Left ventricle myocardium inferior (tissue), 1 donor: Measurements from ENCODE around the gene ARAP2. TPM values are rescaled to one million over a fixed set of nuclear protein-coding genes. Genes with fewer than 3 reads are reported as not detected.

ENCODE experiments used
- DNase-seq: peaks from one replicate; pipeline ENCODE4 v3.0.0-alpha.2; 2020
- H3K27ac ChIP-seq: fragments of 200-600 bp; replicated peaks from 2 replicates; pipeline ENCODE4 v1.8.0; 2021
- H3K27me3 ChIP-seq: fragments of 200-600 bp; 2 replicates; pipeline ENCODE4 v1.8.0; 2021; ENCODE audit warnings: low read depth
- H3K36me3 ChIP-seq: fragments of 200-600 bp; 2 replicates; pipeline ENCODE4 v1.8.0; 2021
- H3K4me1 ChIP-seq: fragments of 200-600 bp; 2 replicates; pipeline ENCODE4 v1.8.0; 2021
- H3K4me3 ChIP-seq: fragments of 200-600 bp; 2 replicates; pipeline ENCODE4 v1.8.0; 2021; ENCODE audit warnings: mild to moderate bottlenecking, moderate library complexity
- H3K9me3 ChIP-seq: fragments of 200-600 bp; replicated peaks from 2 replicates; pipeline ENCODE4 v1.8.0; 2021
- intact Hi-C: fragments of 100-400 bp; cut with micrococcal nuclease; formaldehyde crosslinking; loops from one replicate; pipeline ENCODE4 v1.11.0; 2022
- total RNA-seq: library from RNA; stranded (reverse); fragmentation: NEBNext Ultra II Directional; extraction: Animal tissue kit (Norgen Biotek cat#: 25700); gene quantifications from one replicate; pipeline ENCODE4 v1.2.1, GENCODE V29; 2021
- TF ChIP-seq, protein P1 (sequence below): fragments of 200-600 bp; IDR thresholded peaks from 2 replicates; pipeline ENCODE4 v1.8.0; 2021; ENCODE audit warnings: antibody characterized with exemption, mild to moderate bottlenecking, borderline replicate concordance
- donor health status: DM: no; HTN: yes; CAD: no; lungs with severe emphysema.

The ARAP2 gene
- total RNA-seq, 1 donor from 2014 or later: 2.9 TPM

DNA sequence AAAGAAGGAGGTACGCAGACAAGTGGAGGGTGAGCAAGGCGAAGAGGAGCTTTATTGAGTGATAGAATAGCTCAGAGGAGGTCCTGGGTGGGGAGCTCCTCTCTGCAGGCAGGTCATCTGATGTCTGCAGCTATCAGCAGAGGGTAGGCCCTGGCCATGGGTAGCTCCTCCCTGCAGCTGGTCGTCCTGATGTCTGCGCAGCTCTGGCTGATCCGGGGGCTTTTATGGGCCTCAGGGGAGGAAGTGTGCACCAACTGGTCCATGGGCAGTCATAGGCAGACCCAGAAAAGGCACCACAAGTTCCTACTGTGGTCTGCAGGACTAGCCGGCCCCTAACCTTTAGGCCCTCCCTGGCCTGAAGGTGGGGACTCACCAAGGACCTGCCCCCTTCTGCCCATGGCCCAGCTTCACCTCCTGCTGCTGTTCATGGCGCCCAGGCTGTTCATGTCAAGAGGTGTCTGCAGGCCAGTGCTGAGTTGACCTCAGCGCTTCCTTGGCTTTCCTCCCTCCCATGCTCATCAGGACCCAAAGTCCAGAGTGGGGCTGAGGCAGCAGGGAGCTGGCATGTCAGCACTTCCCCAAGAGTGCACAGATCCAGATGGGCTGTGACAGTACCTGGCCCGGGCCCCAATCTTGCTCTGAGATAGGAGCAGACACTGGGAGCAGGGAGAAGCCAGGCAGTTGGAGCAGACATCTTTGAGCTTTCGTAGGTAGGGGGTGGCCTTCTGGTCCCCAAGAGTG, 46.1 kb downstream of the ARAP2 start:
- Histone ChIP-seq H3K9me3 (no peaks in the 10 kb centered on the region), H3K27me3 (no peaks in the 10 kb centered on the region), H3K4me3 (no peak overlapping the region), H3K36me3 (no peaks in the 10 kb centered on the region), H3K27ac (no peak overlapping the region), H3K4me1 (no peaks in the 10 kb centered on the region)
- intact Hi-C loops: no loop called here
- TF ChIP-seq, protein P1, sequence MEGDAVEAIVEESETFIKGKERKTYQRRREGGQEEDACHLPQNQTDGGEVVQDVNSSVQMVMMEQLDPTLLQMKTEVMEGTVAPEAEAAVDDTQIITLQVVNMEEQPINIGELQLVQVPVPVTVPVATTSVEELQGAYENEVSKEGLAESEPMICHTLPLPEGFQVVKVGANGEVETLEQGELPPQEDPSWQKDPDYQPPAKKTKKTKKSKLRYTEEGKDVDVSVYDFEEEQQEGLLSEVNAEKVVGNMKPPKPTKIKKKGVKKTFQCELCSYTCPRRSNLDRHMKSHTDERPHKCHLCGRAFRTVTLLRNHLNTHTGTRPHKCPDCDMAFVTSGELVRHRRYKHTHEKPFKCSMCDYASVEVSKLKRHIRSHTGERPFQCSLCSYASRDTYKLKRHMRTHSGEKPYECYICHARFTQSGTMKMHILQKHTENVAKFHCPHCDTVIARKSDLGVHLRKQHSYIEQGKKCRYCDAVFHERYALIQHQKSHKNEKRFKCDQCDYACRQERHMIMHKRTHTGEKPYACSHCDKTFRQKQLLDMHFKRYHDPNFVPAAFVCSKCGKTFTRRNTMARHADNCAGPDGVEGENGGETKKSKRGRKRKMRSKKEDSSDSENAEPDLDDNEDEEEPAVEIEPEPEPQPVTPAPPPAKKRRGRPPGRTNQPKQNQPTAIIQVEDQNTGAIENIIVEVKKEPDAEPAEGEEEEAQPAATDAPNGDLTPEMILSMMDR: no peak
- no peak for DNase-seq

DNA sequence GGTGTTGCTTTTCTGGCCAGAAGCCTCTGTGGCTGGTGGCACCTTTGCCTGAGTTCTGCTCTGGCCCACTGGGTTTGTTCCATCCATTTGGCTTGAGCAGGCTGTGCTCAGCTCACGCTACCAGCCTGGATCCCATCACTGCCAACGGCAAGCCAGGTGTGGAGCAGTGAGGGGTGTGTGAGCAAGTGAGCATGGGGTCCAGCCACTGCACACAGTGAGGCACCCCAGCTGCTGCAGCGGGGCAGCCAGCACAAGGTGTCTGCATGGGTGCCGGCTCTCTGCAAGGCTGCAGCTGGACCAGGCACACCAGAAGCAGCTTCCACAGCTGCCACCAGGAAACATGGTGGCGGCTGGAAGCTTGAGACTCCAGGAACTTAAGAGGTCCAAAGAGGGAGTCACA, 46.8 kb downstream of the ARAP2 start:
- TF ChIP-seq, protein P1: no peak
- no peaks in the 10 kb centered on the region for H3K36me3 ChIP-seq
- no peak overlapping the region for H3K4me3 ChIP-seq
- no peaks in the 10 kb centered on the region for H3K27me3 ChIP-seq
- intact Hi-C loops: no loop called here
- H3K9me3 ChIP-seq: no peaks in the 10 kb centered on the region
- no peak overlapping the region for H3K27ac ChIP-seq
- no peaks in the 10 kb centered on the region for H3K4me1 ChIP-seq
- DNase-seq: no peak

DNA sequence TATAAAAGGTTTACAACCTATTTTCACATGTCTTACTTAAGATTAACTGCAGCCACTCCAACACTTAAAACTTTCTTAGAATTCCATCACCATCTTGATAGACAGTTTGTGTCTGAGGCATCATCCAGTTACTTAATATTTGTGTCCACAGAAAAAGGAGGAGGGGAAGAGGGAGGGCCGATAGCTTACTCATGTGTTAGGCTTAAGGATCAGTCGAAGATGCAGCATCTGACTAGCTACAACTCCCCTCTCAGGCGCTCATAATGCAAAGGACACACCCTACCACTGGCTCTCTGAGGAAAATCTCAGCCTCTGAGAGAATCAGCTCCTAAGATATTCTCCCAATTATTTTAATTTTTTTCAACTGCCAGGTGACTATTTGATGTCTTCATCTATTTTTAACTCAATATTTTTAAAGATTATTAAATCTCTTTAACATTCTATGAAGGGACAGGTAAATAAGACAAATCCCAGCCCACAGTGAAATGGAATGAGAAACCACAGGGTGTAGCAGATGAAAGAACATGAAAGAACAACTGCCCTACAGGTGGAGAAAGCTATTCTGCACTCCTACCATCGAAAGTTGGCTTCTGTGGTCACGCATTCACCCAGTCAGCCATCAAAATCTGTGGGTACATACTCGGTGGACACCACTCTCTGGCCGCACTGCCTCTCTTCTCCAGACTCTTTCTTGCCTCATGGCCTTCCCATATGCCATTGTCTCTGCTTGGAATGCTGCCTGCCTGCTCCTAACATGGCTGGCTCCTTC, 48.0 kb downstream of the ARAP2 start:
- H3K27ac ChIP-seq: no peak overlapping the region
- no peaks in the 10 kb centered on the region for H3K36me3 ChIP-seq
- intact Hi-C loops: no loop called here
- no peaks in the 10 kb centered on the region for H3K4me1 ChIP-seq
- TF ChIP-seq, protein P1: no peak
- no peaks in the 10 kb centered on the region for H3K27me3 ChIP-seq
- no peak for DNase-seq
- H3K4me3 ChIP-seq: no peak overlapping the region
- H3K9me3 ChIP-seq: no peaks in the 10 kb centered on the region

DNA sequence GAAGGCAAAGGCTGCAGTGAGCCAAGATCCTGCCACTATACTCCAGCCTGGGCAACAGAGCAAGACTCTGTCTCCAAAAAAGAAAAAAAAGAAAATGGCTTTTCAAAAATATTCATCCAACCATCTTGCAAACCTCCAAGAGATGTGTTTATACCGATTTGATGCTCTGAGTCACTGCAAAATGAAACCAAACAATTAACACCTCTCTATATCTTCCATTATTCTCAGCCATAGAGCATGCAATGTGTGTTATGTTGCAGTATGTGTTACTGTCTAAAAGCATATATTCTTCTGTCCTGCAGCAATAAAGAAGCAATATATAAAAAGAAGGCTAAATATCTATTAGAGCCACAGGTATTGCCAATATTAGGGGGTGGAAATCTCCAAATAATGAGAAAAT, 51.4 kb downstream of the ARAP2 start:
- TF ChIP-seq, protein P1: no peak
- Histone ChIP-seq H3K36me3 (no peaks in the 10 kb centered on the region), H3K9me3 (no peaks in the 10 kb centered on the region), H3K4me3 (no peak overlapping the region), H3K27ac (no peak overlapping the region), H3K4me1 (no peaks in the 10 kb centered on the region), H3K27me3 (no peaks in the 10 kb centered on the region)
- intact Hi-C loops: no loop called here
- no peak for DNase-seq

DNA sequence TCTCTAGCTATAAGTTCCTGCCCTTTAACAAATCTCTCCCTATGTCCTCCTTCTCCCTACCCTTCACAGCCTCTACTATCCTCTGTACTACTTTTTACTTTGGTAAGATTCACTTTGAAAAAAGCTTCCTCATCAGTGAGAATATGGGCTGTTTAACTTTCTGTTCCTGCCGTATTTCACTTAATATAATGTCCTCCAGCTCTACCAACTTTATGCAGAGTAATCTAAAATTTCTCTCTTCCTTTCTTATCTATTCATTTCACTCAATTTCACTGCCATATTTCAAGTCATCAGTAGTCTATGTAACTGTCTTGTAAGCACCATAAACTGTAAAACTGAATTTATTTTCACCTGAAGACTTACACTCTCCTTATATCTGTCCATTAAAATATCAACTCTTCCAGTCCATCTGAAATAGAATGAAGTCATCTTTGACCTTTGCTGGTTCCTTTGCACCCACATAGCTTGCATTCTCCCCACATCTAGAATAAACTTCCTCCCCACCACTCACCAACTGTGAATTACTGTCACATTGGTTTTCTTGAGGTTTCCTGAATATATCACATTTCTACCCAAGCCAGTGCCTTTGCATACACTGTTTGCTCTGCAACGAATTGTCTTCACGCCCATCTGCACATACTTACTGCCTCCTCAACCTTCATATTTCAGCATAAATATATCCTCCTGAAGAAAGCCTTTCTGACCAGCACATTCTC, 54.6 kb downstream of the ARAP2 start:
- no peak overlapping the region for H3K27ac ChIP-seq
- no peak for DNase-seq
- intact Hi-C loops: no loop called here
- no peaks in the 10 kb centered on the region for H3K4me1 ChIP-seq
- TF ChIP-seq, protein P1: no peak
- H3K4me3 ChIP-seq: no peak overlapping the region
- H3K36me3 ChIP-seq: no peaks in the 10 kb centered on the region
- H3K27me3 ChIP-seq: no peaks in the 10 kb centered on the region
- no peaks in the 10 kb centered on the region for H3K9me3 ChIP-seq
